Testis (tissue), 2 donors: Measurements from ENCODE around the gene CCNO.

Experiments
- POLR2A ChIP-seq: fragments of 450-650 bp; IDR thresholded peaks from one replicate; pipeline ENCODE4 v1.6.1; 2017; ENCODE audit warnings: antibody characterized with exemption, mild to moderate bottlenecking, moderate library complexity
- TF ChIP-seq, protein P1 (sequence below), 3 experiments: fragments of 450-650 bp in 2 of 3; fragments of 200-600 bp in 1 of 3; sonication (generic) in 1 of 3; IDR thresholded peaks; one replicate each; pipeline ENCODE4 v1.5.1; 2016 to 2019; ENCODE audit warnings: antibody characterized with exemption in 3 of 3, mild to moderate bottlenecking in 2 of 3, moderate library complexity in 1 of 3

DNA sequence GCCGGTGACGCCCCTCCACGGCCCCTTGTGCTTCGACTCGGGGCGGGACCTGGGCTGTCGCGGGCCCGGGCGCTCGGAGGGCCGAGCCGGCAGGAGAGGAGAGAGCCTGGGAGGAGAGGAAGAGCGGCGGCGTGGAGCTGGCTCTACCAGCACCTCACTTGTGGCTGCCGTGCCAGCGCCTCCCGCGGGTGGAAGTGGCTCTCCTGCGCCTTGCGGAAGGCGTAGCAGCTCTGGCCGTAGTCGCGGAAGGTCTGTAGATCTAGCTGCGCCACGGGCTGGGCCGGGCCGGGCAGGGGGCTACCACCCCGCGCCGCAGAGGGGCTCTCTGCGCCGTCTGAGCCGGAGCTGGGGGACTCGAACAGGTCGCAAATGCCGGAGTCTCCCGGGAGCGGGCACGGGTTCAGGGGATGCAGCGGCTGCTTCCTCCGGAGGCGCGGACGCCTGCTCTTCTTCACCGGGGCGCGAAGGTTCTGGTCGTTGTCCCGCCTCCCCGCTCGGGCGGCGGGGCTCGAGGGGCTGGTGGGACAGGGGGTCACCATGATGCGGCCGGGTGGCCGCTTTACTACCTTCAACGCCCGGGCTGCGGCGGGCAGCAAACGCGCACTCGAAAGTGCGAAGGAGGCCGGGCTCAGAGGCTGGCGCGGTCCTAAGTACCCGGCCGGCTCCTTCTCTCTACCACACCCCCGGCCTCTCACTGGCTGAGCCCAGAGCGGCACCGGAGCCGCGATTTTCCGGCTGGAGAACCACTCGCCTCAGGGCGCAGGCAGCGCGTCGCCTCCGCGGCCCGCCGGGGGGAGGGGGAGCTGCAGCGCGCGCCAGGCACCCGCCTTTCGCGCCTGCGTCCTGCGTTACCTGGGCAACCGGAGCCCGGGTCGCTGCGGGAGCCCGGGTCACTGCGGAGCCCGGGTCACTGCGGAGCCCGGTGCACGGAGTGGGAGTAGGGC lies at the start of gene CCNO:
- TF ChIP-seq, protein P1, sequence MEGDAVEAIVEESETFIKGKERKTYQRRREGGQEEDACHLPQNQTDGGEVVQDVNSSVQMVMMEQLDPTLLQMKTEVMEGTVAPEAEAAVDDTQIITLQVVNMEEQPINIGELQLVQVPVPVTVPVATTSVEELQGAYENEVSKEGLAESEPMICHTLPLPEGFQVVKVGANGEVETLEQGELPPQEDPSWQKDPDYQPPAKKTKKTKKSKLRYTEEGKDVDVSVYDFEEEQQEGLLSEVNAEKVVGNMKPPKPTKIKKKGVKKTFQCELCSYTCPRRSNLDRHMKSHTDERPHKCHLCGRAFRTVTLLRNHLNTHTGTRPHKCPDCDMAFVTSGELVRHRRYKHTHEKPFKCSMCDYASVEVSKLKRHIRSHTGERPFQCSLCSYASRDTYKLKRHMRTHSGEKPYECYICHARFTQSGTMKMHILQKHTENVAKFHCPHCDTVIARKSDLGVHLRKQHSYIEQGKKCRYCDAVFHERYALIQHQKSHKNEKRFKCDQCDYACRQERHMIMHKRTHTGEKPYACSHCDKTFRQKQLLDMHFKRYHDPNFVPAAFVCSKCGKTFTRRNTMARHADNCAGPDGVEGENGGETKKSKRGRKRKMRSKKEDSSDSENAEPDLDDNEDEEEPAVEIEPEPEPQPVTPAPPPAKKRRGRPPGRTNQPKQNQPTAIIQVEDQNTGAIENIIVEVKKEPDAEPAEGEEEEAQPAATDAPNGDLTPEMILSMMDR (IDR thresholded peaks at IDR 0.05), result no peak
- TF ChIP-seq POLR2A, result no peak
